Measurements from ENCODE around the gene IRX6.

Gene IRX6

DNA sequence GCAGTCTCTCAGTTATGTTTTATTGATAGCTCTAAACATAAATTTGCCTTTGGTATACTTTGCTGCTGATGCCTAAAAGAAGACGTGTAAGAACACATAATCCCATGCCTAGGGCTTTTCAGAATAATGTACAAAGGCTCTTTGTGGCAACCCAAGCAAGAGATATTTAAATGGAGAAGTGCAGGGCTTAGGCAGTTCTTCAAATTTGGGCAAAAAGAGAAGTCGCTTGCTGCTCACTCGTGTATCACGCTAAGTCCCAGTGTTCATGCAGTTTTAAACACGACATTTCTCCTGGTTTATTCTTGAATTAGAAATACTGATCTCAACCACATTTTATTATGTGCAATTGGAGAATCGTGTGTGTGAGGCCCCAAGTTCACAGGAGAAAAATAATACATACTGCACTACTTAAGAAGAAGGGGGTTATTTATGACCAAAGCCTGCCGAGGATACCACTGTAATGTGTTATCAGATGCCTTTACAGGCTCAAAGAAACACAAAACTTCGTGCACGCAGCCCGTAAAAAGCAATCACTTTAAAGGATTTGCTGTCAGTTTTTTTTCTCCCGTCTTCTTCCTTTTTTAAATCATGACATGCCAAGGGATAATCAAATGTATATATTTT is 22.5 kb upstream of the IRX6 start:
- H3K4me1 ChIP-seq (ENCODE audit: insufficient read depth, low read length, poor library complexity, severe bottlenecking), result no peaks in the 10 kb centered on the region
- H3F3A ChIP-seq (ENCODE audit: low read depth), result no peaks in the 10 kb centered on the region
- no peaks in the 10 kb centered on the region; the same call in 1 of the 2 replicates for H3K9me3 ChIP-seq (ENCODE audit: insufficient read depth, low read depth, low read length)
- H4K20me1 ChIP-seq (ENCODE audit: insufficient read depth, low read length, poor library complexity, severe bottlenecking), result no peaks in the 10 kb centered on the region
- no peak overlapping the region for H3K4me2 ChIP-seq (ENCODE audit: low read depth, low read length, poor library complexity, severe bottlenecking)
- no peaks in the 10 kb centered on the region for H3K27me3 ChIP-seq (ENCODE audit: insufficient read depth, low read length, poor library complexity, severe bottlenecking)
- TF ChIP-seq, protein P1, sequence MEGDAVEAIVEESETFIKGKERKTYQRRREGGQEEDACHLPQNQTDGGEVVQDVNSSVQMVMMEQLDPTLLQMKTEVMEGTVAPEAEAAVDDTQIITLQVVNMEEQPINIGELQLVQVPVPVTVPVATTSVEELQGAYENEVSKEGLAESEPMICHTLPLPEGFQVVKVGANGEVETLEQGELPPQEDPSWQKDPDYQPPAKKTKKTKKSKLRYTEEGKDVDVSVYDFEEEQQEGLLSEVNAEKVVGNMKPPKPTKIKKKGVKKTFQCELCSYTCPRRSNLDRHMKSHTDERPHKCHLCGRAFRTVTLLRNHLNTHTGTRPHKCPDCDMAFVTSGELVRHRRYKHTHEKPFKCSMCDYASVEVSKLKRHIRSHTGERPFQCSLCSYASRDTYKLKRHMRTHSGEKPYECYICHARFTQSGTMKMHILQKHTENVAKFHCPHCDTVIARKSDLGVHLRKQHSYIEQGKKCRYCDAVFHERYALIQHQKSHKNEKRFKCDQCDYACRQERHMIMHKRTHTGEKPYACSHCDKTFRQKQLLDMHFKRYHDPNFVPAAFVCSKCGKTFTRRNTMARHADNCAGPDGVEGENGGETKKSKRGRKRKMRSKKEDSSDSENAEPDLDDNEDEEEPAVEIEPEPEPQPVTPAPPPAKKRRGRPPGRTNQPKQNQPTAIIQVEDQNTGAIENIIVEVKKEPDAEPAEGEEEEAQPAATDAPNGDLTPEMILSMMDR (conservative IDR thresholded peaks at IDR 0.05; ENCODE audit: low read length), result no peak
- no peak for TF ChIP-seq EZH2phosphoT487 (IDR thresholded peaks at IDR 0.05; ENCODE audit: borderline replicate concordance)
- H3K4me3 ChIP-seq (ENCODE audit: low read length, poor library complexity, severe bottlenecking), result no peak overlapping the region
- no peak overlapping the region for H2AFZ ChIP-seq (ENCODE audit: low read length)
- H3K36me3 ChIP-seq (ENCODE audit: insufficient read depth, low read length), result no peaks in the 10 kb centered on the region
- no peaks in the 10 kb centered on the region for H3K9me2 ChIP-seq (replicated peaks; ENCODE audit: low read depth, low read length)
- H3K9ac ChIP-seq (ENCODE audit: low read depth, low read length, poor library complexity, severe bottlenecking), result no peak overlapping the region
- H3K79me2 ChIP-seq (ENCODE audit: insufficient read depth, low read length), result no peaks in the 10 kb centered on the region

DNA sequence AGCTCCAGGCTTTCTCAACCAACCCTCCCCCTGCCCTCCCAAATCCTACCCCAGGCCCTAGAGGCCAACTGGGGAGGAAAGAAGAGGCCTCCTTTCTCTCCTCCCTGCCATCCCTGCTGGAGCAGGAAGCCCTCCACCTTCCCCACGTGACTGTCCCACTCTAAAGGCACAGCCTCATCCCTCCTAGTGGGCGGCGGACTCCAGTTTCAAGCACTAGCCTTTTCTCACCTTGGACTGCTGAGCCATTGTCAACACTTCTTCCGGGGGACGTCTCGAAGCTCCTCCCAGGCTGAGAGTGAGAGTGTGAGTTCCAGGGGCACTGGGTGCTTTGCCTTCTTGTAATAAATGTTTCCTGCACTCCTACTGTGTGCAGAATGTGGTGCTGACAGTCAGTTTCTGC is 21.4 kb upstream of the IRX6 start:
- H3K9me2 ChIP-seq (replicated peaks; ENCODE audit: low read depth, low read length), result no peaks in the 10 kb centered on the region
- no peaks in the 10 kb centered on the region for H3K79me2 ChIP-seq (ENCODE audit: insufficient read depth, low read length)
- H3F3A ChIP-seq (ENCODE audit: low read depth), result no peaks in the 10 kb centered on the region
- no peaks in the 10 kb centered on the region for H3K4me1 ChIP-seq (ENCODE audit: insufficient read depth, low read length, poor library complexity, severe bottlenecking)
- H3K9me3 ChIP-seq (ENCODE audit: insufficient read depth, low read depth, low read length), result no peaks in the 10 kb centered on the region; the same call in 1 of the 2 replicates
- TF ChIP-seq EZH2phosphoT487 (IDR thresholded peaks at IDR 0.05; ENCODE audit: borderline replicate concordance), result no peak
- TF ChIP-seq, protein P1 (conservative IDR thresholded peaks at IDR 0.05; ENCODE audit: low read length), result no peak
- no peak overlapping the region for H2AFZ ChIP-seq (ENCODE audit: low read length)
- no peak overlapping the region for H3K9ac ChIP-seq (ENCODE audit: low read depth, low read length, poor library complexity, severe bottlenecking)
- no peaks in the 10 kb centered on the region for H3K36me3 ChIP-seq (ENCODE audit: insufficient read depth, low read length)
- H3K27me3 ChIP-seq (ENCODE audit: insufficient read depth, low read length, poor library complexity, severe bottlenecking), result no peaks in the 10 kb centered on the region
- no peak overlapping the region for H3K4me3 ChIP-seq (ENCODE audit: low read length, poor library complexity, severe bottlenecking)
- H3K4me2 ChIP-seq (ENCODE audit: low read depth, low read length, poor library complexity, severe bottlenecking), result no peak overlapping the region
- no peaks in the 10 kb centered on the region for H4K20me1 ChIP-seq (ENCODE audit: insufficient read depth, low read length, poor library complexity, severe bottlenecking)

DNA sequence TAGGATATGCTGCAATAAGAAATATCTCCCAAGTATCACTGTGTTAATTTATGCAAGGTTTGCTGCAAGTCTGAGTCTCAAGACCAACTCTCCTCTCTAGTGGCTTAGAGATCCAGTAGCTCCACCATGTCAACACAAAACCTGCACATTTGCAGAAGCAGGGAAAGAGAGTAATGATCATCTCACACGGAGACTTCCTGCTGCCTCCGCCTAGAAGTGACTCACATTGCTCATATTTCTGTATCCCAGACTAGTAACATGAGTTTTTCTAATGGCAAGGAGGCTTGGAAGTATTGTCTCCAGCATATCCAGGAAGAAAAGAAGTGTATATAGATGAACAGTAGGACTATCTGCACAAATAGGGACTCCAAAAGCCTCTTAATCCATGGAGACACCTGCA is 15.0 kb upstream of the IRX6 start:
- Histone ChIP-seq H3F3A (ENCODE audit: low read depth) (no peaks in the 10 kb centered on the region), H3K9ac (ENCODE audit: low read depth, low read length, poor library complexity, severe bottlenecking) (no peak overlapping the region), H3K4me2 (ENCODE audit: low read depth, low read length, poor library complexity, severe bottlenecking) (no peak overlapping the region), H3K4me1 (ENCODE audit: insufficient read depth, low read length, poor library complexity, severe bottlenecking) (peaks cover 6% of the 10 kb centered on the region), H4K20me1 (ENCODE audit: insufficient read depth, low read length, poor library complexity, severe bottlenecking) (no peaks in the 10 kb centered on the region), H3K36me3 (ENCODE audit: insufficient read depth, low read length) (no peaks in the 10 kb centered on the region), H3K4me3 (ENCODE audit: low read length, poor library complexity, severe bottlenecking) (no peak overlapping the region), H3K79me2 (ENCODE audit: insufficient read depth, low read length) (no peaks in the 10 kb centered on the region), H3K9me3 (ENCODE audit: insufficient read depth, low read depth, low read length) (no peaks in the 10 kb centered on the region), H3K27me3 (ENCODE audit: insufficient read depth, low read length, poor library complexity, severe bottlenecking) (no peaks in the 10 kb centered on the region), H3K9me2 (replicated peaks; ENCODE audit: low read depth, low read length) (no peaks in the 10 kb centered on the region), H2AFZ (ENCODE audit: low read length) (no peak overlapping the region)
- TF ChIP-seq, protein P1 (conservative IDR thresholded peaks at IDR 0.05; ENCODE audit: low read length), result no peak
- no peak for TF ChIP-seq EZH2phosphoT487 (IDR thresholded peaks at IDR 0.05; ENCODE audit: borderline replicate concordance)
